ENCODE results near the gene GRIP1. TPM values are rescaled to one million over a fixed set of nuclear protein-coding genes. Genes with fewer than 3 reads are reported as not detected.

The GRIP1 gene
- total and polyA plus RNA-seq, 2 experiments from 2014 or later, result 5.1 to 13.7 TPM

- TF ChIP-seq ZNF462 (CRISPR knock-in tag; IDR thresholded peaks at IDR 0.05) (no peak), REST (IDR thresholded peaks at IDR 0.05; ENCODE audit: unreplicated experiment) (no peak), CREB1 (CRISPR knock-in tag; IDR thresholded peaks at IDR 0.05; ENCODE audit: low read depth) (no peak), ZNF114 (CRISPR knock-in tag; IDR thresholded peaks at IDR 0.05) (no peak)
Observed at GRCh38 chr12:66665435-66665985, 13.4 kb downstream of the GRIP1 start (continued).

GRCh38 chr12:66664076-66664475, 14.8 kb downstream of the GRIP1 start:
- ATAC-seq (no peak), DNase-seq (ENCODE audit: low spot score) (no peak)
- Histone ChIP-seq H3K27me3 (ENCODE audit: insufficient read depth) (no peaks in the 10 kb centered on the region), H3K4me1 (ENCODE audit: insufficient read depth) (no peaks in the 10 kb centered on the region), H3K36me3 (ENCODE audit: insufficient read depth) (no peaks in the 10 kb centered on the region), H4K20me1 (replicated peaks; ENCODE audit: insufficient read depth) (no peaks in the 10 kb centered on the region), H3K4me3 (no peak overlapping the region), H3K79me2 (replicated peaks; ENCODE audit: insufficient read depth) (no peaks in the 10 kb centered on the region), H3K4me2 (no peak overlapping the region), H3K27ac (ENCODE audit: low read depth) (no peak overlapping the region), H3K9me2 (ENCODE audit: insufficient read depth) (no peaks in the 10 kb centered on the region), H2AFZ (no peak overlapping the region), H3F3A (replicated peaks; ENCODE audit: low read depth) (no peaks in the 10 kb centered on the region)
- H3K4me1 Mint-ChIP-seq, result peaks cover 12% of the 10 kb centered on the region
- H3K27ac Mint-ChIP-seq, result no peak overlapping the region
- no peaks in the 10 kb centered on the region for H3K36me3 Mint-ChIP-seq (ENCODE audit: low read depth)
- H3K4me3 Mint-ChIP-seq, result no peak overlapping the region
- H3K9me3 Mint-ChIP-seq, result no peaks in the 10 kb centered on the region
- peaks cover 4% of the 10 kb centered on the region for H3K27me3 Mint-ChIP-seq (ENCODE audit: insufficient read depth, low read depth, poor library complexity)
- TF ChIP-seq CREB1 (CRISPR knock-in tag; IDR thresholded peaks at IDR 0.05; ENCODE audit: low read depth) (no peak), REST (IDR thresholded peaks at IDR 0.05; ENCODE audit: unreplicated experiment) (no peak), NANOG (IDR thresholded peaks at IDR 0.05; ENCODE audit: borderline replicate concordance) (no peak), EZH2 (IDR thresholded peaks at IDR 0.05; ENCODE audit: low read depth, unreplicated experiment) (no peak), ETS1 (IDR thresholded peaks at IDR 0.05) (no peak), POLR2AphosphoS5 (IDR thresholded peaks at IDR 0.05; ENCODE audit: low read depth) (no peak), ZNF114 (CRISPR knock-in tag; IDR thresholded peaks at IDR 0.05) (no peak)
